ENCODE results near the gene C1QTNF4. TPM values are rescaled to one million over a fixed set of nuclear protein-coding genes. Genes with fewer than 3 reads are reported as not detected.
A peak's percentile ranks its signal among the peaks of the same experiment; 100 is the strongest.

C1QTNF4 gene
- polyA plus RNA-seq, 4 donors: 5.4 to 12.0 (median 6.1) TPM

GRCh38 chr11:47595029-47595428 lies 818 bp upstream of the C1QTNF4 start:
- DNase-seq (ENCODE audit: low read depth in 4 of 4, low spot score in 3 of 4): no peak

- DNase-seq (ENCODE audit: low read depth in 4 of 4, low spot score in 3 of 4): no peak
These were observed 698 bp downstream of the C1QTNF4 start for GRCh38 chr11:47593492-47593933.

GRCh38 chr11:47592970-47593369 lies 1.2 kb downstream of the C1QTNF4 start:
- no peak for DNase-seq (ENCODE audit: low read depth in 4 of 4, low spot score in 3 of 4)

DNA sequence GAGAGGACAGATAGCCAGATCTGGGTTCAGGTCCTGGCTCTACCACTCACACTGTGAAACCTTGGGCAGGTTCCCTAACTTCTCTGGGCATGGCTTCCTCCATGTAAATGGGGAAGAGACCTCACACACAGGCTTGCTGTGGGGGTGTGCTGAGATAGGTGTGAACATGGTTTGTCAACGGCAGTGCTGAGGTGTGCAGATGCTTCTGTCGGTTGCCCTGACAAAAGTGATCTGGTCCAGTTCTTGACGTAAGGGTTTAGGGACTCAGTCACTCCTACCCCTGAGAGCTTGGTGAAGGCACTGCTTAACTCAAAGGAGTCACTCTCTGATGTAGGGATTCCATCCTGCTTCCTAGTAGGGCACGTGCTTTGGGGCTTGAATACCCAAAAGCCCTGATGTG lies 2.0 kb downstream of the C1QTNF4 start:
- no peak for DNase-seq (ENCODE audit: low read depth in 4 of 4, low spot score in 3 of 4)

- DNase-seq (ENCODE audit: low read depth in 4 of 4, low spot score in 3 of 4): no peak
These were observed 2.4 kb downstream of the C1QTNF4 start for GRCh38 chr11:47591764-47592163.

- DNase-seq (ENCODE audit: low read depth in 4 of 4, low spot score in 3 of 4): peak in 1 of 4 donors; percentile 75
These were observed 4.0 kb downstream of the C1QTNF4 start for GRCh38 chr11:47589977-47590861.

GRCh38 chr11:47589584-47589976 lies 4.6 kb downstream of the C1QTNF4 start:
- DNase-seq (ENCODE audit: low read depth in 4 of 4, low spot score in 3 of 4): no peak

DNA sequence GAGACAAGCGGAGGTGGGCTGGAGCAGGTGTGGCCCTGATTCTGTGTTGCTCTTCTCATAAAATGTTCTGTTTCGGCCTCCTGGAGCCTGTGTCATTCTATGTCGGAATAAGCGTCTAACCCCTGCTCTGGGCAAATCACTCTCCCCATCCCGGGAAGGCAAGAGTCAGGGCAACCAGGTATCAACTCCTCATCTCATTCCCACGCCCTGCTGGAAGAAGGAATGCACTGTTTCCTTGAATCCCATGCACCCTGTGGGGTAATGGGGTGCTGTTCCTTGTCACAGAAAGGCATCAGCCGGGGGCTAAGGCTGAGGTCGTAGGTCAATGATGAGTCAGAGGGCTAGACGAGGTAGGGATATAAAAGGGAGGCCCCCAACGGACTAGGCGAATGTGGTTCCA lies 5.1 kb downstream of the C1QTNF4 start:
- no peak for DNase-seq (ENCODE audit: low read depth in 4 of 4, low spot score in 3 of 4)

DNA sequence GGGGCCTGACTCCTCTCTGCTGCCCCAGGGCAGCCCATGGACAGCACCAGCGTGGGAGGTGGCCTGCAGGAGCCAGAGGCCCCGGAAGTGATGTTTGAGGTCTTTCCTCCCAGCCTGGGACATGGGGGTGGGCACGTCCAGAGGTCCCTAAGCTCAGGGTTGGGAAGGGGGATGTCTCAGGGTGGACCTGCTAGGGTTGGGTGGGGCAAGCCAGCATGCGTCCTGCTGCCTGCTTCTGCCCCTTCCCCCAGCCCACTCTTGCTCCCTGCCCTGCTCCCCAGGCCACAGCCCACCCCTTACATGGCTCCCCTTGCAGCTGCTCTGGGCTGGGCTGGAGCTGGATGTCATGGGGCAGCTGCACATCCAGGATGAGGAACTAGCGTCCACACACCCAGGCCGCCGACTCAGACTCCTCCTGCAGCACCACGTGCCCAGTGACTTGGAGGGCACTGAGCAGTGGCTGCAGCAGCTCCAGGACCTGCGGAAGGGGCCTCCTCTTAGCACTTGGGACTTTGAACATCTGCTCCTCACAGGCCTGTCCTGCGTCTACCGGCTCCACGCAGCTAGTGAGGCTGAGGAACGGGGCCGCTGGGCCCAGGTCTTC lies 6.4 kb downstream of the C1QTNF4 start:
- DNase-seq (ENCODE audit: low read depth in 4 of 4, low spot score in 3 of 4): no peak

GRCh38 chr11:47587039-47587716 lies 7.0 kb downstream of the C1QTNF4 start:
- no peak for DNase-seq (ENCODE audit: low read depth in 4 of 4, low spot score in 3 of 4)

GRCh38 chr11:47586098-47586855 lies 7.9 kb downstream of the C1QTNF4 start, which contains the start of gene FAM180B:
FAM180B (plus strand) TSS chr11:47586678; CDS start chr11:47586769, 91 bp downstream.
- DNase-seq (ENCODE audit: low read depth in 4 of 4, low spot score in 3 of 4): no peak

DNA sequence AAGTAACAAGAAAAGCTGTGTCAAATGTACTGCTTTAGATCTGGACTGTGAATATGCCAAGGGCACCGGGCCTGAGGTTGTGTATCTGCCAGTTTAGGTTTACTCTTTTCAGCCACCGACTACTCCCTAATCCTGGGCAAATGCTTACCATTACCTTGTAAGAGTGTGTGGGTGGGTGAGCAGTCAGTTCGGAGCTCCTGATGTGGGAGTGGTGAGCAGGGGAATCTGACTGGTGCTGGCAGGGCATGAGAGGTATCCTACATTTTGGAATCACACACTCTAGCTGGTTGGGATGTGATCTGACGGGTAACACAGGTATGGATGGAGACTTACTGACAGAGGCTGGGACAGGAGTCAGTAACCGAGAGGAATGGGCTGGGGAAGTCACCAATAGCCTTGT lies 10.4 kb downstream of the C1QTNF4 start:
- no peak for DNase-seq (ENCODE audit: low read depth in 4 of 4, low spot score in 3 of 4)

DNA sequence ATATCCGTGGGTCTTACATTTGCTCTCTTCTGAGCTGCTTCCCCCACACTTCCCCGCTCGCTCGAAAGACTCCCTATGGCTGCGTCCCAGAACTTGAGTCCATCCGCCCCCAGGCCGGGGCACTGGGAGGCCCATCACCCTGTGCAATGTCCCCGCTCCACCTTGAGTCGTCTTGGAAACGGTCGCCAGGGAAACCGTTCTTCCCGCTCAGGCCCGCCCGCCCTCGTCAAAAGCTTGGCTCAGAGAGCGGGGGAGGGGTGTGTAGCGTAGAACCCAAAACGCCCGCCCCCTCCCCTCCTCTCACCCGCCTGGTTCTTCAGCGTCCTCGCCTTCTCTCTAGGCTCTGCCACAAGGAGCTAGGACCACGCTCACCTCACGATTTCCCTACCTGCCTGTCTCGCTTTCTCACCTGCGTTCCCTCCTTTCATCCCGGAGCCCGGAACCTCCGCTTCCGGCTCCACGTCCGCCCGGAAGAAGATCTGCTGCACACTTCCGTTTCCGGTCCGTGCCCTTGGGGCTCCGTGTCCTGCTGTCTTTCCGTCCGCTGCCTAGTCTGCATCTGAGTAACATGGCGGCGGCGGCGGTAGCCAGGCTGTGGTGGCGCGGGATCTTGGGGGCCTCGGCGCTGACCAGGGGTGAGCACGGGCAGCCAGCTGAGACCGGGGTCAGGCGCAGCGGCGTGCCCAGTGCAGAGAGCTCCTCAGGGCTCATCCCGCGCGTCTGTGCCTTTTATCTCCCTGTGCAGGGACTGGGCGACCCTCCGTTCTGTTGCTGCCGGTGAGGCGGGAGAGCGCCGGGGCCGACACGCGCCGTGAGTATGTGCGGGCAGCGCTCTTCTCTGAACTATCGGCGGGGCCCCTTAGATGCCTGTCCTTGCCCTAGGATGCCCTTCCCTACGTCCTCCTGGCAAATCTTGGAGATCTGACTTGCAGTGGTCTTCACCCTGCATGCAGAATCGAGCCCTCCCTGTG lies 15.4 kb downstream of the C1QTNF4 start, which contains the start of the genes KBTBD4 and NDUFS3:
KBTBD4 (minus strand) TSS at position 447 of the 971 bp plus-strand sequence; CDS start at position 428, 19 bp downstream.
NDUFS3 (plus strand) TSS at position 551 of the 971 bp plus-strand sequence; CDS start at position 569, 18 bp downstream.
- DNase-seq (ENCODE audit: low read depth in 4 of 4, low spot score in 3 of 4): peak; percentile 85 to 91 (median 87)

- no peak for DNase-seq (ENCODE audit: low read depth in 4 of 4, low spot score in 3 of 4)
These were observed 16.7 kb downstream of the C1QTNF4 start for GRCh38 chr11:47577460-47578041.

DNA sequence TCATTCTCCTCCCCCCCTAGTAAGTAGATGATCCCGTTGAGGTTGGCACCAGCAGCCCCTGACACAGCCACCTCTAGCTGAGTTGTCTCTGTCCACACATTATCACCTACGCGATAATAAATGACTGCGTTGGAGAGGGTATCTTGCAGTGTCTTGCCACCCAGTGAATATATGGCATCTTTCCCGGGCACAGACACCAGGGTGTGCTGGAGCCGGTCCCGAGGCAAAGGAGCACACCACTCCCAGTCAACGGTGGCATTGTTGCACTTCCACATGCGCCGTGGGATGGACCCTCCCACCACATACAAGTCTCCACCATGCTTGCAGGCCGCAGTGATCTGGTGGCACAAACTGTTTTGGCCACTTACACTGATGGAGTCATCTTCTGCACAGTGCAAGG lies 20.9 kb downstream of the C1QTNF4 start:
- no peak for DNase-seq (ENCODE audit: low read depth in 4 of 4, low spot score in 3 of 4)

- DNase-seq (ENCODE audit: low read depth in 4 of 4, low spot score in 3 of 4): no peak
These were observed 21.4 kb downstream of the C1QTNF4 start for GRCh38 chr11:47572715-47573255.

DNA sequence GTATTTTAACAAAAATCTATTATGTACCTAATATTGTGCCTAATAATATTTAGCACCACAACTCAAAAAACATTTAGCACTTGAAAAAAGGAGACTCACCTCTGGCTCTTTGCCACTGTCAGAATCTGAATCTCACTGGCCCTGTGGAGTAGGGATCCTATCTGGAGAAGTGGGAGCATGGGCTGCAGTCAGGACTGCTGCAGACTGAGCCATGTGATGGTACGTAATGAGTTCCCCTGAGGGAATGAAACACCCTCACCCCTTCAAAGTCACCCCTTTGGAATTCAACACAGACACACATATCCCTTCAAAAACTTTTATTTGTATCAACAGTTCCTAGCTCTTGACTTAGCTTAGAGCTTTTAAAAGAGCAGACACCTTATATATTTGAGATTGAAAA lies 22.3 kb downstream of the C1QTNF4 start:
- no peak for DNase-seq (ENCODE audit: low read depth in 4 of 4, low spot score in 3 of 4)

GRCh38 chr11:47571357-47571729 lies 22.9 kb downstream of the C1QTNF4 start:
- no peak for DNase-seq (ENCODE audit: low read depth in 4 of 4, low spot score in 3 of 4)

All from right renal pelvis (tissue), 4 donors.